ENCODE results near the gene CATSPERE.

Gene CATSPERE

GRCh38 chr1:244636488-244637259, 175.6 kb downstream of the CATSPERE start:
- TF ChIP-seq MAX (IDR thresholded peaks at IDR 0.05; ENCODE audit: low read depth, low read length) (no peak), MYC (IDR thresholded peaks at IDR 0.05; ENCODE audit: low read depth, low read length) (no peak), POLR2A (IDR thresholded peaks at IDR 0.05; ENCODE audit: extremely low read depth, insufficient read length) (no peak), CTCF (IDR thresholded peaks at IDR 0.05; ENCODE audit: low read depth, low read length) (no peak)
- DNase-seq (ENCODE audit: low read depth), result no peak
- no peak overlapping the region for H3K4me3 ChIP-seq (ENCODE audit: low read depth, low read length)

- DNase-seq (ENCODE audit: low read depth), result no peak
- TF ChIP-seq MYC (IDR thresholded peaks at IDR 0.05; ENCODE audit: low read depth, low read length) (no peak), MAX (IDR thresholded peaks at IDR 0.05; ENCODE audit: low read depth, low read length) (no peak), POLR2A (IDR thresholded peaks at IDR 0.05; ENCODE audit: extremely low read depth, insufficient read length) (no peak), CTCF (IDR thresholded peaks at IDR 0.05; ENCODE audit: low read depth, low read length) (no peak)
- no peak overlapping the region for H3K4me3 ChIP-seq (ENCODE audit: low read depth, low read length)
Observed at GRCh38 chr1:244639561-244639960, 178.5 kb downstream of the CATSPERE start.

GRCh38 chr1:244640917-244641316, 179.8 kb downstream of the CATSPERE start:
- TF ChIP-seq MAX (IDR thresholded peaks at IDR 0.05; ENCODE audit: low read depth, low read length) (no peak), MYC (IDR thresholded peaks at IDR 0.05; ENCODE audit: low read depth, low read length) (no peak), CTCF (IDR thresholded peaks at IDR 0.05; ENCODE audit: low read depth, low read length) (no peak), POLR2A (IDR thresholded peaks at IDR 0.05; ENCODE audit: extremely low read depth, insufficient read length) (no peak)
- no peak for DNase-seq (ENCODE audit: low read depth)
- no peak overlapping the region for H3K4me3 ChIP-seq (ENCODE audit: low read depth, low read length)

- no peak for DNase-seq (ENCODE audit: low read depth)
- TF ChIP-seq MAX (IDR thresholded peaks at IDR 0.05; ENCODE audit: low read depth, low read length), result no peak
- no peak for TF ChIP-seq CTCF (IDR thresholded peaks at IDR 0.05; ENCODE audit: low read depth, low read length)
- no peak for TF ChIP-seq MYC (IDR thresholded peaks at IDR 0.05; ENCODE audit: low read depth, low read length)
- TF ChIP-seq POLR2A (IDR thresholded peaks at IDR 0.05; ENCODE audit: extremely low read depth, insufficient read length), result no peak
- no peak overlapping the region for H3K4me3 ChIP-seq (ENCODE audit: low read depth, low read length)
Observed at GRCh38 chr1:244642526-244642925, 181.5 kb downstream of the CATSPERE start.

GRCh38 chr1:244642988-244643387, 181.9 kb downstream of the CATSPERE start:
- no peak overlapping the region for H3K4me3 ChIP-seq (ENCODE audit: low read depth, low read length)
- no peak for TF ChIP-seq CTCF (IDR thresholded peaks at IDR 0.05; ENCODE audit: low read depth, low read length)
- TF ChIP-seq MYC (IDR thresholded peaks at IDR 0.05; ENCODE audit: low read depth, low read length), result no peak
- no peak for TF ChIP-seq POLR2A (IDR thresholded peaks at IDR 0.05; ENCODE audit: extremely low read depth, insufficient read length)
- no peak for TF ChIP-seq MAX (IDR thresholded peaks at IDR 0.05; ENCODE audit: low read depth, low read length)
- no peak for DNase-seq (ENCODE audit: low read depth)
